Adrenal gland (tissue), 12 donors: ENCODE measurements around the gene ME2. TPM values are rescaled to one million over a fixed set of nuclear protein-coding genes. Genes with fewer than 3 reads are reported as not detected.
A peak's percentile ranks its signal among the peaks of the same experiment; 100 is the strongest.

Experiments
- DNase-seq, 7 donors: peaks; one replicate each; pipeline ENCODE4 v3.0.0-alpha.2; 2019 to 2020
- H3K27ac ChIP-seq, 5 donors: fragments of 200-600 bp; sonication (generic) in 4 of 5; 1 replicate in 3 of 5; 2 replicates in 2 of 5; pipeline versions ENCODE4 v1.5.1 to v1.8.0; 2016 to 2020; ENCODE audit warnings: mild to moderate bottlenecking in 1 of 5
- H3K27me3 ChIP-seq: fragments of 200-600 bp; 2 replicates; pipeline ENCODE4 v1.8.0; 2021
- H3K36me3 ChIP-seq, 2 donors: fragments of 200-600 bp; replicated peaks in 1 of 2; 1 replicate in 1 of 2; 2 replicates in 1 of 2; pipeline versions ENCODE4 v1.5.1 to v1.8.0; 2018 to 2022
- H3K4me1 ChIP-seq, 2 donors: fragments of 200-600 bp; replicated peaks in 1 of 2; 1 replicate in 1 of 2; 2 replicates in 1 of 2; pipeline versions ENCODE4 v1.5.1 to v1.8.0; 2018 to 2021
- H3K4me3 ChIP-seq, 4 donors: fragments of 200-600 bp; sonication (generic) in 3 of 4; one replicate each; pipeline ENCODE4 v1.5.1; 2016 to 2018
- H3K9me3 ChIP-seq, 3 donors: fragments of 200-600 bp; sonication (generic) in 1 of 3; replicated peaks in 1 of 3; 1 replicate in 2 of 3; 2 replicates in 1 of 3; pipeline versions ENCODE4 v1.5.1 to v1.8.0; 2016 to 2021
- POLR2A ChIP-seq, 2 donors: fragments of 450-650 bp; IDR thresholded peaks; one replicate each; pipeline ENCODE4 v1.6.1; 2017; ENCODE audit warnings: antibody characterized with exemption in 2 of 2, mild to moderate bottlenecking in 2 of 2, moderate library complexity in 1 of 2
- WGBS, 4 donors: extraction: QIAGEN DNeasy Blood & Tissue Kit in 2 of 4; methylation state at CpG; one replicate each; pipeline versions ENCODE4 v1.1.5 to v1.1.7; 2013 to 2017; 5-methylcytosine and 5-hydroxymethylcytosine counted together
- intact Hi-C, 2 donors: fragments of 100-400 bp; cut with DNase I; formaldehyde crosslinking; loops; one replicate each; pipeline versions ENCODE4 v1.14.1 to v1.15.0; 2022 to 2023
- polyA plus RNA-seq, 3 donors: library from polyadenylated mRNA; stranded (reverse); fragments of 200-250 nt in 2 of 3; fragments of 350-450 nt in 1 of 3; fragmentation: Illumina TruSeq in 1 of 3; extraction: RNeasy Lipid Tissue Mini Kit (QIAGEN cat#74804) in 1 of 3; gene quantifications; one replicate each; pipeline ENCODE4 v1.2.3, GENCODE V29; 2013 to 2014
- total RNA-seq, 9 donors: library from RNA; depleted of rRNA in 4 of 9; stranded (reverse); fragments of >200 nt in 4 of 9; fragments of 120-200 nt in 1 of 9; fragmentation: NEBNext Ultra II Directional in 1 of 9; extraction: Animal tissue kit (Norgen Biotek cat#: 25700) in 1 of 9; gene quantifications; one replicate each; pipeline versions ENCODE4 v1.1.0 to v1.2.4, GENCODE V29; 2013 to 2023
- TF ChIP-seq, protein P1 (sequence below), 6 experiments: fragments of 450-650 bp in 4 of 6; fragments of 200-600 bp in 2 of 6; sonication (generic) in 1 of 6; IDR thresholded peaks; 1 replicate in 5 of 6; 2 replicates in 1 of 6; pipeline versions ENCODE4 v1.5.1 to v1.8.0; 2016 to 2021; ENCODE audit warnings: antibody characterized with exemption in 6 of 6, mild to moderate bottlenecking in 2 of 6, moderate library complexity in 1 of 6
- donor health status: healthy with polysubstance abuse.
- donor health status: Bipolar disorder and iron deficiency.
- donor health status: DM: yes; HTN: yes; CAD: no.
- donor health status: DM: no; HTN: no; CAD: no.
- donor health status: DM: no; HTN: no; CAD: no.
- donor health status: DM: yes; HTN: yes; CAD: no.

Gene ME2
- total and polyA plus RNA-seq, 12 donors: 17.9 to 133 (median 60.4) TPM

DNA sequence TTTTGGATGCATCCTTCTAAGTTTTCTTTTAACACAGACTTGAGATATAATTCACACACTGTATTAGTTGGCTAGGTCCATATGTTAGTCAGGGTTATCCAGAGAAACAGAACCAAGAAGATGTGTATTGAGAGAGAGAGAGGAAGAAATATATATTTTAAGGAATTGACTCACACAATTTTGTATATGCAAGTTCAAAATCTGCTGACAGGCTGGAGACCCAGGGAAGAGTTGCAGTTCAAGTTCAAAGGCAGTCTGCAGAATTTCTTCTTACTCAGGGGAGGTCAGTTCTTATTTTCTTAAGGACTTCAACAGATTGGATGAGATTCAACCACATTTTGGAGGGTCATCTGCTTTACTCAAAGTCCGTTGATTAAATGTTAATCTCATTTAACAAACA lies 36.1 kb upstream of the ME2 start:
- Histone ChIP-seq H3K36me3 (no peaks in the 10 kb centered on the region), H3K27ac (no peak overlapping the region), H3K4me3 (no peak overlapping the region), H3K4me1 (peaks cover 0 to 15% of the 10 kb centered on the region in 2 donors), H3K27me3 (no peaks in the 10 kb centered on the region), H3K9me3 (no peaks in the 10 kb centered on the region)
- 0 to 2% (median 0%) methylated on average over 1 of the region's 1 CpG for WGBS, 4 donors
- no peak for DNase-seq
- TF ChIP-seq, protein P1, sequence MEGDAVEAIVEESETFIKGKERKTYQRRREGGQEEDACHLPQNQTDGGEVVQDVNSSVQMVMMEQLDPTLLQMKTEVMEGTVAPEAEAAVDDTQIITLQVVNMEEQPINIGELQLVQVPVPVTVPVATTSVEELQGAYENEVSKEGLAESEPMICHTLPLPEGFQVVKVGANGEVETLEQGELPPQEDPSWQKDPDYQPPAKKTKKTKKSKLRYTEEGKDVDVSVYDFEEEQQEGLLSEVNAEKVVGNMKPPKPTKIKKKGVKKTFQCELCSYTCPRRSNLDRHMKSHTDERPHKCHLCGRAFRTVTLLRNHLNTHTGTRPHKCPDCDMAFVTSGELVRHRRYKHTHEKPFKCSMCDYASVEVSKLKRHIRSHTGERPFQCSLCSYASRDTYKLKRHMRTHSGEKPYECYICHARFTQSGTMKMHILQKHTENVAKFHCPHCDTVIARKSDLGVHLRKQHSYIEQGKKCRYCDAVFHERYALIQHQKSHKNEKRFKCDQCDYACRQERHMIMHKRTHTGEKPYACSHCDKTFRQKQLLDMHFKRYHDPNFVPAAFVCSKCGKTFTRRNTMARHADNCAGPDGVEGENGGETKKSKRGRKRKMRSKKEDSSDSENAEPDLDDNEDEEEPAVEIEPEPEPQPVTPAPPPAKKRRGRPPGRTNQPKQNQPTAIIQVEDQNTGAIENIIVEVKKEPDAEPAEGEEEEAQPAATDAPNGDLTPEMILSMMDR (IDR thresholded peaks at IDR 0.05): no peak
- intact Hi-C loops: no loop called here

DNA sequence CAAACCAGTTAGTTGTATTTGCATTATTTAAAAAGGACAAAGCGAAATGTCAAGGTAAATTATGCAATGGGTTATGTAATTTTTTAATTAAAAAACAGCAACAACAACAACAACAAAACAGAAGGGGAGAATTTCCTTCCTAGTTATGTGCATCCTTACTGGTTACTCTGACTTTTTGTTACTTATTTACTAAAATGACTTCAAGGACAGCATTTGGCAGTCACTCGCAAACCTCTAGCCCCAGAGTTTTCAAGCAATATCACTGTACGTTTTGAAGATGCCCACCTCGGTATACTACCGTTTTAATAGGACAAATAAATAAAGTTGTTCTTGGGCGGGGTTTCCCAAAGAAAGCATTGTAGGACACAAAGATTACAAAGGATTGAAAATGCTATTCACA lies 34.4 kb upstream of the ME2 start:
- H3K9me3 ChIP-seq: no peaks in the 10 kb centered on the region
- no peak overlapping the region for H3K4me3 ChIP-seq
- H3K4me1 ChIP-seq: peaks cover 0 to 15% of the 10 kb centered on the region in 2 donors
- WGBS, 4 donors: 51 to 68% (median 62%) methylated on average over 6 of the region's 6 CpGs
- H3K36me3 ChIP-seq: no peaks in the 10 kb centered on the region
- H3K27ac ChIP-seq: no peak overlapping the region
- TF ChIP-seq POLR2A (IDR thresholded peaks at IDR 0.05): no peak
- TF ChIP-seq, protein P1 (IDR thresholded peaks at IDR 0.05): no peak
- DNase-seq: no peak
- H3K27me3 ChIP-seq: no peaks in the 10 kb centered on the region
- intact Hi-C loops: no loop called here

- no peak for DNase-seq
- TF ChIP-seq, protein P1 (IDR thresholded peaks at IDR 0.05): no peak
- no peak for TF ChIP-seq POLR2A (IDR thresholded peaks at IDR 0.05)
- Histone ChIP-seq H3K4me3 (no peak overlapping the region), H3K27me3 (no peaks in the 10 kb centered on the region), H3K4me1 (peaks cover 0 to 15% of the 10 kb centered on the region in 2 donors), H3K36me3 (no peaks in the 10 kb centered on the region), H3K9me3 (no peaks in the 10 kb centered on the region), H3K27ac (no peak overlapping the region)
- intact Hi-C loops: no loop called here
- WGBS, 4 donors: 83 to 95% (median 91%) methylated on average over 3 of the region's 3 CpGs
Observed at GRCh38 chr18:50844960-50845359, 34.0 kb upstream of the ME2 start.

DNA sequence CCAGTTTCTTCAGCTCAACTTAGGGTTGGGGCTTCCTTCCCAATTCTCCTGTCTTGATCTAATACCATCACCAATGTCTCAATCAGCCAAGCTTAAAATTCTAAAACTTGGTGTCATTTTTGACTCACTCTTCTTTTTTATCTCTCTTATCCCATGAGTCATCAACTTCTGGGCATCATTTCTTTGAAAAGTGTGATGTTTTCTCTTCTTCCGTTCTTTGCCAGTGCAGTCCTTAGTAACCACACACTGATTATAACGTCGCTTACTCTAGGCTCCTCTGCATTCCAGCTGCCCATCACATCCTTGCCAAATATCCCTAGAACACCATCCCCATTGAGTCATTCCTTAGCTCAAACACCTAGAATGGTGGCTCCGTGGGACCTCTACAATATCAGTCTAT lies 31.7 kb upstream of the ME2 start:
- Histone ChIP-seq H3K9me3 (no peaks in the 10 kb centered on the region), H3K27me3 (no peaks in the 10 kb centered on the region), H3K4me3 (no peak overlapping the region), H3K27ac (no peak overlapping the region), H3K36me3 (no peaks in the 10 kb centered on the region), H3K4me1 (peaks cover 0 to 15% of the 10 kb centered on the region in 2 donors)
- WGBS, 4 donors: 57 to 69% (median 64%) methylated on average over 4 of the region's 4 CpGs
- intact Hi-C loops: no loop called here
- no peak for TF ChIP-seq POLR2A (IDR thresholded peaks at IDR 0.05)
- TF ChIP-seq, protein P1 (IDR thresholded peaks at IDR 0.05): no peak
- DNase-seq: peak in 2 of 7 donors; percentile 29 to 38
